Measurements from ENCODE around the gene SIM2.

DNA sequence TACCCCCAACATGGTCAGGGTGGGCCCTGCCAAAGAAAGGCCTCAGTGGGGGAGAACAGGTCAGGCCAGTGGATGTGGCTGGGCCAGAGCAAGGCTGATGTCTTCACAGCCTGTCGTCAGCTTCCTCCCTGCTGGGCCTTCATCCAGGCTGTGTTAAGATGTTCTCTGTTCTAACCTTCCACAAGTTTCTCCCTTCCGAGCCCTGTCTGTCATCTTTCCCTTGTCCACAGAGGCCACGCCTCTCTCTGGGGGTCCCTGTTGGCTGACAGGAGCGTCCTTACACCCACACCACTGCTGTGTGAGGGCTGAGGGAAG, 36.2 kb downstream of the SIM2 start:
- TF ChIP-seq, protein P1, sequence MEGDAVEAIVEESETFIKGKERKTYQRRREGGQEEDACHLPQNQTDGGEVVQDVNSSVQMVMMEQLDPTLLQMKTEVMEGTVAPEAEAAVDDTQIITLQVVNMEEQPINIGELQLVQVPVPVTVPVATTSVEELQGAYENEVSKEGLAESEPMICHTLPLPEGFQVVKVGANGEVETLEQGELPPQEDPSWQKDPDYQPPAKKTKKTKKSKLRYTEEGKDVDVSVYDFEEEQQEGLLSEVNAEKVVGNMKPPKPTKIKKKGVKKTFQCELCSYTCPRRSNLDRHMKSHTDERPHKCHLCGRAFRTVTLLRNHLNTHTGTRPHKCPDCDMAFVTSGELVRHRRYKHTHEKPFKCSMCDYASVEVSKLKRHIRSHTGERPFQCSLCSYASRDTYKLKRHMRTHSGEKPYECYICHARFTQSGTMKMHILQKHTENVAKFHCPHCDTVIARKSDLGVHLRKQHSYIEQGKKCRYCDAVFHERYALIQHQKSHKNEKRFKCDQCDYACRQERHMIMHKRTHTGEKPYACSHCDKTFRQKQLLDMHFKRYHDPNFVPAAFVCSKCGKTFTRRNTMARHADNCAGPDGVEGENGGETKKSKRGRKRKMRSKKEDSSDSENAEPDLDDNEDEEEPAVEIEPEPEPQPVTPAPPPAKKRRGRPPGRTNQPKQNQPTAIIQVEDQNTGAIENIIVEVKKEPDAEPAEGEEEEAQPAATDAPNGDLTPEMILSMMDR (IDR thresholded peaks at IDR 0.05): no peak
- no peak for TF ChIP-seq ZFX (IDR thresholded peaks at IDR 0.05; ENCODE audit: borderline replicate concordance)
